DMS79 treated with DMSO at 0.1 percent for 48 hours (cell line): ENCODE data around the gene EXOC6B.

Source experiments
- DNase-seq: peaks from one replicate; lab custom pipeline; 2025; lab: John Stamatoyannopoulos, UW

Gene EXOC6B

GRCh38 chr2:72271766-72272641 lies 553.8 kb downstream of the EXOC6B start:
- DNase-seq = peak; percentile 28

- no peak for DNase-seq
Measured at GRCh38 chr2:72271276-72271614, 554.6 kb downstream of the EXOC6B start.

GRCh38 chr2:72270556-72271275 lies 555.1 kb downstream of the EXOC6B start:
- no peak for DNase-seq

- DNase-seq = peak; percentile 19
Measured at GRCh38 chr2:72263776-72264060, 562.1 kb downstream of the EXOC6B start.

GRCh38 chr2:72263043-72263775 lies 562.6 kb downstream of the EXOC6B start:
- no peak for DNase-seq

DNA sequence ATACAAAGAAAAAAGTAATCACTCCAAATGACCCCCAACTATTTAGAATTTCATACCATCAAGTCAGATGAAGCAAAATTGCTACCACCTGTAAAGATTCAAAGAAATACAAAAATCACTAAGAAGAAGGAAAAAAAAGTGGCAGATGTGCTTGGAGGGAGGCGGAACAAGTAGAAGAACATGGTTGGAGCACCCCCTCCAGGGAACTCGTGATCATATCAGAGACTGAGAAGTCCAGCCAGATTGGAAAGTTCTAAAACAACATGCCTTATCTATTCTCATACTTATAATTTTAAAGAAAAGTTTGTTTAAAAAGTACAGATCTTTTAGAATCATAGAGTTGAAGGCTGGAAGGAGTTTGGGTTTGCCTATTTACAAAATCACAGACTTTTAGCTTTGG lies 564.8 kb downstream of the EXOC6B start:
- DNase-seq = no peak

DNA sequence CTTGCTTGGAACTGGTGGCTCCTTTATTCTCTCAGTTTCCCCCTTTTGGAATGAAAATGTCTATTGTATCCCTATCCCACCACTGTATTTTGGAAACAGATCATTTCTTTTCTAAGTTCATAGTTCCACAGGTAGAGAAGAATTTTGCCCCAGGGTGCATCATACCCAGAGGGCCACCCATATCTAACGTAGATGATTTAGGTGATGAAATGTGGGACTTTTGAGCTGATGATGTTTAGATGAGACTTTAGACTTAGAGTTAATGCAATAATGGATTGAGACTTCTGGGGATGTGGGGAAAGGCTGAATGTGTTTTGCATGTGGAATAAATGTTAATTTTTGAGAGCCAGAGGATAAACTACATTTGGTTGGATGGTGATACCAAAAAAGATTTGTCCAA lies 570.3 kb downstream of the EXOC6B start:
- no peak for DNase-seq

GRCh38 chr2:72254831-72255451 lies 570.9 kb downstream of the EXOC6B start:
- DNase-seq = no peak

- no peak for DNase-seq
Measured at GRCh38 chr2:72238311-72238710, 587.5 kb downstream of the EXOC6B start.

- DNase-seq = no peak
Measured at GRCh38 chr2:72237549-72237948, 588.3 kb downstream of the EXOC6B start.

GRCh38 chr2:72236445-72237067 lies 589.3 kb downstream of the EXOC6B start:
- no peak for DNase-seq

DNA sequence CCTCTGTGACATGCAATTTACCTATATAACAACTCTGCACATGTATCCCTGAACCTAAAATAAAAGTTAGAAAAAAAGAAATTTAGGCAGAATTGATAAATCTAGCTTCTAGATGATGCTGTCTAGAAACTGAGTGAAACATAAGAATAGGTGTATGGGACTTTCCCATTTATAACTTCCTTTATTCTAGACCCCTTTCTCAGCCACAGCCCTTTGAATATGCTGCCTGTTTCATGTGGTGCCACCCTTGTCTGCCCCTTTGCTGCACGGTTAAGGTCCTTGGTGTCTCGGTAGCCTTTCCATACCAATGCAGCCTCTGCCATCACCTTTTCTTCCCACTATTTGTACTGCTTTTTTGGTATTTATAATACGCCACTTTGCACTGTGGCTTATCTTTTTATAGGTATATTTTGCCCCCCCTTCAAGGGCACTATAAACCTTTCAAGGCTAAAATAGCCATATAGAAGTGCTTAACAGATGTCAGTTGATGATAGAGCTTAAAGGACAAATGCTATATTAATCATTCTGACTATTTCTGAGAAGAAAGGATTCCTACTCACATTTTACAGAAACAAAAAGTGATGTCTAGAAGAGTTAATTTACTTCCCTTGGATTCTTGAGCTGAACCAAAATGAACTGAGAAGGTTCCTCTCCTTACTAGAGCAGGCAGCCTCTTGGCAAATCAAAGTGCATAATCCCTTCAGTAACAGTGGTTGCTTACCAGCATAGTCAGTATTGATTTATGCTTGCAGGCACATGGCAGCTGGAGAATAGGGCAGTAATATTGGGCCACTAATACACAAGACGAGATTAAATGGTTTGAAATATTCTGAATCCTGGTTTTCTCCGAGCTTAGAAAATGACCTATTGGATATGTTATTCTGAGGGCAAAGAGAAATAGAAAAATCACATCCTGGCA lies 590.1 kb downstream of the EXOC6B start:
- no peak for DNase-seq

GRCh38 chr2:72233211-72233610 lies 592.6 kb downstream of the EXOC6B start:
- no peak for DNase-seq

DNA sequence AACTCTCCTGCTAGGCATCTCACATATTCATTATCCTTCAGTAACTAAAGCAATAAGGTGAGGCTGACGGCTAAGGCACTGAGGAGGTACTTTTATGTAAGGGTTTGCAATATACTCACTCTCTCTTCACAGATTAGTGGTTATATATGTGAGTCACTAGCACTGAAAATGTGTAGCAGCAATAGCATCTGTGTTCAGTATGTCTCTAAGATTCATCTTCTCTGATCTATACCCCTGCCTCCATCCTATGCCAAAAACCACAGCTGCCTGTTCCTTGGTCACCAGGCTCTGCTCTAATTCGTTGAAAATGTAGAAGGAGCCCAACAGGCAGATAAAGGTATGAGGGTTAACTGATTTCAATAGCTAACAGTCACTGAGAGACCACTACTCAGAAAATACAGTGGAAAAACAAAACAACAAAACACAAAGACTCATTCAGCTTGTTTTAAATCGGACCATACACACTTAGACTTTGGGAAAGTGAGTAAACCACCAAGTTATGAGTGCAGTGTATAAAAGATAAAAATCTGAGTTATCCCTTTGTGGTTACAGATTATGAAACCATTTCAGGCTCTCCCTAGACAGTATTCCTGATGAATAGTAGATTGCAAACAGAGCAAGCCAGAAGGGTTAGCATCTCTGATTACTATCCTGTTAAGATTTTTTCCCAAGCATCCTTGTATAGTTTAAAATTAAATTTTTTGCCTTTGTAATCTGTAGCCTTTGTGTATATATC lies 602.8 kb downstream of the EXOC6B start:
- no peak for DNase-seq

DNA sequence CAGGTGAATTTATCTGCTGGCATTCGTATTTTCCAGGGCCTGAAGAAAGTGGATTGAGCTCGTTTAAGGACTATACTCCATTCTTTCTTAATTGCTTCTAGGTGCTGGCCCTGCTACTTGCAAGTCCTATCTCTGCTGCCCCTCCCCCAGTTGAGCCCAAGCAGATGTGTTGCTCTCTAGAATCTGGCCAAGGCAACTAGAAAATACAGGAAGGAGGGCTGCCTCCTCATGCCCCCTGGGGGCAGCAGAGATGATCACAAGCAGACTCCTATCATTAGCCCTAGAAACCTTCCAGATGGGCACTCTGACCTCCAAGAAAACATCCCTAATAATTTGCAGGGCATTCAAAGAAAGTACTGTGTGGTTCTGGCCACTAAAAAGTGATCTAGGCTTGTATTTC lies 605.7 kb downstream of the EXOC6B start:
- DNase-seq = no peak

GRCh38 chr2:72214429-72215143 lies 611.2 kb downstream of the EXOC6B start:
- DNase-seq = no peak

- DNase-seq = peak; percentile 30
Measured at GRCh38 chr2:72212486-72212855, 613.4 kb downstream of the EXOC6B start.

DNA sequence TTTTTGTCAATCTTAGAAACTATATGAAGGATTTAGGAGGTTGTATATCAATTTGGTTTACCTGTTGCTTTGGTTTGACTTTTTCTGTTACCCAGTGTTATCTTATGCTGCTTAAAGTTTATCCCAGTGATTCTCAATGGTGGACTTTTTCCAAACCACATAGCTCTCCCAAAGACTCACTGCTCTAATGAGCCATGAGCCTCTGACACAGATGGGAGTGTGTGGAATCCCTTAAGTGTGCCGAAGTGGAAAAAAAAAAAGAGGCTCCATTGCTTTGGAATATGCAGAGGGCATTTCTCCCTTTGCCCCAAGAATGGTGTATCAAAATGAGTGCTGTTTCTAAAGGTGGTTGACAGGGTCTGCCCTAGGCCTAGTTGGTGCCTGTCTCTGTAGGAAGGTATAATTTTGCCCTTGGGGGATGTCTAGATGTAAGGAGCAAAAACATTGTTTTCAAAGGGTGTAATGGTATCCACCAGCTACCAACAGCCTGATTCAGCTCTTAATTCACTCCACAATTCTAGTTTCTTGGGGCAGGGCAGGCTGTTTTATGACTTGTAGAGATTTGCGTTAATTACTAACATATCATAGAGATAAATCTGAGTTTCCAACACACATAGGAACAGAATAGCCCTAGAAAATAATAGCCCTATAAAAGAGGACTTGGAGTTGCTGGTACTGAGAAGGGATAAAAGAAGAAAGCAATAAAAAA lies 613.9 kb downstream of the EXOC6B start:
- no peak for DNase-seq

DNA sequence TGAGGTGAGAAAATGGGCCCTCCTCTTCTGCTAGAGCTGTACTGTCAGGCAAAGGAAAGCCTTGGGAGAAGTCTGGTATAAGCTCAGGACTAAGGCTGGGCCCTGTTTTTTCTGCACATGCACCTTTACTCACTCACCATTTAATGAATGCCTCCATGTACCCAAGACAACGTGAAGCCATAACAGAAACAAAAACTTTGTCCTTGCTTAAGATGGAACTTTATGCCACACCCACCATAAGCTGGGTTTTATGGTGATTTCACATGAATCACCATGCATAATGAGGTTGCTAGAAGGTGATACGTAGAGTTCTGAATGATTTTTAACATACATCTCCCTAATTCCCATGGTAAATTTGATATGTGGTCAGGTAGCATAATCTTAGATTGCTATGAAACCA lies 614.5 kb downstream of the EXOC6B start:
- DNase-seq = no peak
